WTC11 (cell line): Measurements from ENCODE around the gene ZFR. TPM values are rescaled to one million over a fixed set of nuclear protein-coding genes. Genes with fewer than 3 reads are reported as not detected.

ENCODE experiments used
- ATAC-seq: fragments of 200-7000 bp; cut with Tn5 transposase; 2 replicates; pipeline ENCODE4 v1.10.0; 2021; ENCODE audit warnings: mild to moderate bottlenecking, moderate library complexity
- CTCF ChIA-PET: fragments of 300-600 bp; sonication (Branson Sonifier 250); formaldehyde crosslinking; loops from one replicate; lab custom pipeline; 2021; ENCODE audit warnings: antibody characterized with exemption; lab: Charles Lee
- POLR2A ChIA-PET: fragments of 350-600 bp; sonication (Branson Sonifier 250); formaldehyde crosslinking; loops from one replicate; lab custom pipeline; 2021; ENCODE audit warnings: antibody characterized with exemption; lab: Charles Lee
- DNase-seq: peaks from one replicate; pipeline ENCODE4 v3.0.0; 2021; ENCODE audit warnings: low spot score
- H3K27ac Mint-ChIP-seq: 2 replicates; pipeline ENCODE4 v1.8.0; 2021; ENCODE audit warnings: mixed read lengths
- H3K27me3 Mint-ChIP-seq: 2 replicates; pipeline ENCODE4 v1.8.0; 2021; ENCODE audit warnings: low read depth, mild to moderate bottlenecking, moderate library complexity, mixed read lengths
- H3K36me3 Mint-ChIP-seq: 2 replicates; pipeline ENCODE4 v1.8.0; 2021; ENCODE audit warnings: mixed read lengths
- H3K4me1 Mint-ChIP-seq: 2 replicates; pipeline ENCODE4 v1.8.0; 2022; ENCODE audit warnings: mixed read lengths
- H3K4me3 Mint-ChIP-seq: 2 replicates; pipeline ENCODE4 v1.8.0; 2021; ENCODE audit warnings: mild to moderate bottlenecking, moderate library complexity, mixed read lengths
- H3K9me3 Mint-ChIP-seq: 2 replicates; pipeline ENCODE4 v1.8.0; 2021; ENCODE audit warnings: mixed read lengths
- AR ChIP-seq: fragments of 250-450 bp; sonication (Bioruptor Pico); IDR thresholded peaks from 2 replicates; pipeline ENCODE4 v1.9.0; 2021; ENCODE audit warnings: mild to moderate bottlenecking
- ELF4 ChIP-seq: sonication (generic); formaldehyde crosslinking; IDR thresholded peaks from 2 replicates; pipeline ENCODE4 v1.8.1; 2022; ENCODE audit warnings: low read depth, mild to moderate bottlenecking, moderate library complexity, missing genetic modification reagents
- FOXP1 ChIP-seq: sonication (generic); formaldehyde crosslinking; IDR thresholded peaks from 2 replicates; pipeline ENCODE4 v1.8.0; 2022; ENCODE audit warnings: missing genetic modification reagents, mild to moderate bottlenecking, moderate library complexity, borderline replicate concordance
- GABPB1 ChIP-seq: sonication (generic); formaldehyde crosslinking; IDR thresholded peaks from 2 replicates; pipeline ENCODE4 v1.8.1; 2023; ENCODE audit warnings: mild to moderate bottlenecking, missing genetic modification reagents
- JUN ChIP-seq: sonication (generic); formaldehyde crosslinking; IDR thresholded peaks from 2 replicates; pipeline ENCODE4 v1.8.0; 2023; ENCODE audit warnings: mild to moderate bottlenecking, missing genetic modification reagents
- KAT7 ChIP-seq: sonication (generic); formaldehyde crosslinking; IDR thresholded peaks from 2 replicates; pipeline ENCODE4 v1.8.1; 2023; ENCODE audit warnings: missing genetic modification reagents, mild to moderate bottlenecking, borderline replicate concordance
- MLX ChIP-seq: sonication (generic); formaldehyde crosslinking; IDR thresholded peaks from 2 replicates; pipeline ENCODE4 v1.8.1; 2023; ENCODE audit warnings: mild to moderate bottlenecking, missing genetic modification reagents, moderate library complexity
- RELA ChIP-seq: sonication (generic); formaldehyde crosslinking; IDR thresholded peaks from 2 replicates; pipeline ENCODE4 v1.8.1; 2022; ENCODE audit warnings: missing genetic modification reagents, mild to moderate bottlenecking, borderline replicate concordance
- RORB ChIP-seq: fragments of 250-450 bp; sonication (Bioruptor Pico); IDR thresholded peaks from 2 replicates; pipeline ENCODE4 v1.9.0; 2021; ENCODE audit warnings: mild to moderate bottlenecking
- SOX15 ChIP-seq: fragments of 250-450 bp; sonication (Bioruptor Pico); IDR thresholded peaks from 2 replicates; pipeline ENCODE4 v1.9.0; 2021; ENCODE audit warnings: mild to moderate bottlenecking
- ZBTB21 ChIP-seq: sonication (generic); formaldehyde crosslinking; IDR thresholded peaks from 2 replicates; pipeline ENCODE4 v1.8.1; 2023; ENCODE audit warnings: mild to moderate bottlenecking, missing genetic modification reagents, borderline replicate concordance
- ZNF121 ChIP-seq: sonication (generic); formaldehyde crosslinking; IDR thresholded peaks from 2 replicates; pipeline ENCODE4 v1.8.0; 2023; ENCODE audit warnings: missing genetic modification reagents
- ZNF263 ChIP-seq: sonication (generic); formaldehyde crosslinking; IDR thresholded peaks from 2 replicates; pipeline ENCODE4 v1.8.1; 2022; ENCODE audit warnings: low read depth, mild to moderate bottlenecking, moderate library complexity, missing genetic modification reagents
- ZNF423 ChIP-seq: fragments of 250-450 bp; sonication (Bioruptor Pico); IDR thresholded peaks from 2 replicates; pipeline ENCODE4 v2.1.2; 2022; ENCODE audit warnings: mild to moderate bottlenecking, moderate library complexity
- total RNA-seq: library from RNA; stranded (reverse); gene quantifications from 3 replicates; pipeline ENCODE4 v1.2.3, GENCODE V29; 2021
- TF ChIP-seq, protein P1 (sequence below): sonication (generic); formaldehyde crosslinking; IDR thresholded peaks from 2 replicates; pipeline ENCODE4 v1.8.1; 2023; ENCODE audit warnings: mild to moderate bottlenecking, moderate library complexity, missing genetic modification reagents
- TF ChIP-seq, protein P2 (sequence below): fragments of 250-450 bp; sonication (Bioruptor Pico); IDR thresholded peaks from 2 replicates; pipeline ENCODE4 v1.9.0; 2021; ENCODE audit warnings: mild to moderate bottlenecking, borderline replicate concordance
- TF ChIP-seq, protein P3 (sequence below): sonication (generic); formaldehyde crosslinking; IDR thresholded peaks from 2 replicates; pipeline ENCODE4 v1.8.0; 2022; ENCODE audit warnings: mild to moderate bottlenecking, missing genetic modification reagents
- TF ChIP-seq, protein P4 (sequence below): fragments of 250-450 bp; sonication (Bioruptor Pico); IDR thresholded peaks from 2 replicates; pipeline ENCODE4 v2.1.2; 2022; ENCODE audit warnings: mild to moderate bottlenecking, moderate library complexity
- TF ChIP-seq, protein P5 (sequence below): sonication (generic); formaldehyde crosslinking; IDR thresholded peaks from 2 replicates; pipeline ENCODE4 v1.8.1; 2023; ENCODE audit warnings: mild to moderate bottlenecking, missing genetic modification reagents
- TF ChIP-seq, protein P6 (sequence below): sonication (generic); formaldehyde crosslinking; IDR thresholded peaks from 2 replicates; pipeline ENCODE4 v1.8.1; 2022; ENCODE audit warnings: missing genetic modification reagents, borderline replicate concordance

Gene ZFR
- total RNA-seq, 1 experiment from 2014 or later: 64.5 TPM

- Mint-ChIP-seq H3K4me3 (no peak overlapping the region), H3K27me3 (no peaks in the 10 kb centered on the region), H3K36me3 (peaks cover 6% of the 10 kb centered on the region), H3K4me1 (0 out of 2 replicates have a peak, but pooled peaks cover 2% of the 10 kb centered on the region), H3K27ac (no peak overlapping the region), H3K9me3 (peaks cover 7% of the 10 kb centered on the region)
- no peak for ATAC-seq
- POLR2A ChIA-PET: interaction anchor here (0.7 kb wide), 1 partner anchor 90 kb away, joined by 5 read pairs; no protein-coding TSS in a partner anchor
- DNase-seq: no peak
- TF ChIP-seq GABPB1 (CRISPR knock-in tag): no peak
- no peak for TF ChIP-seq ZBTB21 (CRISPR knock-in tag)
- no peak for TF ChIP-seq RORB
- no peak for TF ChIP-seq MLX
- no peak for TF ChIP-seq ZNF121
- no peak for TF ChIP-seq KAT7 (CRISPR knock-in tag)
- TF ChIP-seq JUN (CRISPR knock-in tag): no peak
- TF ChIP-seq SOX15 (CRISPR knock-in tag): no peak
- TF ChIP-seq ZNF423 (CRISPR knock-in tag): no peak
- TF ChIP-seq ELF4 (CRISPR knock-in tag): no peak
- TF ChIP-seq RELA (CRISPR knock-in tag): no peak
- no peak for TF ChIP-seq FOXP1
- CTCF ChIA-PET: no interaction called here
Measured at GRCh38 chr5:32325062-32325461, 119.5 kb downstream of the ZFR start.

DNA sequence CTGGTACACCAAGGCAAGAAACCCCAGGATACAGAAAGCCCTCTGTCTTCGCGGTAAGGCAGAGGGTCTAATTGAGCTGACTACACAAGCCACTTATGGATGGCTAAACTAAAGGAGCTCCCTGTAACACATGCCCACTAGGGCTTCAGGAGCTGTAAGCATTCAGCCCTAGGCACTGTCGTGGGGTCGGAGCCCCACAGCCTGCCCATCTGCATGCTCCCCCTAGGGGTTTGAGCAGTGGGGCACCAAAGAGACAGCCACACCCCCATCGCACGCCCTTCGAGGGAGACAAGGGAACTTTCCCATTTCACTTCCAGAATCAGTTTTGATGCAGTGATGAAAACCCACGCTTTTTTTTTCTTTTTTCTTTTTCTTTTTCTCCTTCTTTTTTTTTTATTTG lies 120.8 kb downstream of the ZFR start:
- ChIA-PET POLR2A (interaction anchor here (0.6 to 1.1 kb wide), 2 partner anchors 10 to 92 kb away, joined by 3 read pairs; no protein-coding TSS in a partner anchor), CTCF (interaction anchor here (0.8 to 3.3 kb wide), 2 partner anchors 45 to 91 kb away, joined by 3 to 16 read pairs; no protein-coding TSS in a partner anchor)
- peak; percentile 70 for ATAC-seq
- Mint-ChIP-seq H3K9me3 (peaks cover 7% of the 10 kb centered on the region), H3K4me1 (peaks cover 6% of the 10 kb centered on the region; the same call in 1 of the 2 replicates), H3K4me3 (no peak overlapping the region), H3K27me3 (no peaks in the 10 kb centered on the region), H3K36me3 (peaks cover 6% of the 10 kb centered on the region), H3K27ac (no peak overlapping the region)
- DNase-seq: peak; percentile 59
- TF ChIP-seq, protein P1, sequence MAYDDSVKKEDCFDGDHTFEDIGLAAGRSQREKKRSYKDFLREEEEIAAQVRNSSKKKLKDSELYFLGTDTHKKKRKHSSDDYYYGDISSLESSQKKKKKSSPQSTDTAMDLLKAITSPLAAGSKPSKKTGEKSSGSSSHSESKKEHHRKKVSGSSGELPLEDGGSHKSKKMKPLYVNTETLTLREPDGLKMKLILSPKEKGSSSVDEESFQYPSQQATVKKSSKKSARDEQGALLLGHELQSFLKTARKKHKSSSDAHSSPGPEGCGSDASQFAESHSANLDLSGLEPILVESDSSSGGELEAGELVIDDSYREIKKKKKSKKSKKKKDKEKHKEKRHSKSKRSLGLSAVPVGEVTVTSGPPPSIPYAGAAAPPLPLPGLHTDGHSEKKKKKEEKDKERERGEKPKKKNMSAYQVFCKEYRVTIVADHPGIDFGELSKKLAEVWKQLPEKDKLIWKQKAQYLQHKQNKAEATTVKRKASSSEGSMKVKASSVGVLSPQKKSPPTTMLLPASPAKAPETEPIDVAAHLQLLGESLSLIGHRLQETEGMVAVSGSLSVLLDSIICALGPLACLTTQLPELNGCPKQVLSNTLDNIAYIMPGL: no peak
- TF ChIP-seq, protein P2, sequence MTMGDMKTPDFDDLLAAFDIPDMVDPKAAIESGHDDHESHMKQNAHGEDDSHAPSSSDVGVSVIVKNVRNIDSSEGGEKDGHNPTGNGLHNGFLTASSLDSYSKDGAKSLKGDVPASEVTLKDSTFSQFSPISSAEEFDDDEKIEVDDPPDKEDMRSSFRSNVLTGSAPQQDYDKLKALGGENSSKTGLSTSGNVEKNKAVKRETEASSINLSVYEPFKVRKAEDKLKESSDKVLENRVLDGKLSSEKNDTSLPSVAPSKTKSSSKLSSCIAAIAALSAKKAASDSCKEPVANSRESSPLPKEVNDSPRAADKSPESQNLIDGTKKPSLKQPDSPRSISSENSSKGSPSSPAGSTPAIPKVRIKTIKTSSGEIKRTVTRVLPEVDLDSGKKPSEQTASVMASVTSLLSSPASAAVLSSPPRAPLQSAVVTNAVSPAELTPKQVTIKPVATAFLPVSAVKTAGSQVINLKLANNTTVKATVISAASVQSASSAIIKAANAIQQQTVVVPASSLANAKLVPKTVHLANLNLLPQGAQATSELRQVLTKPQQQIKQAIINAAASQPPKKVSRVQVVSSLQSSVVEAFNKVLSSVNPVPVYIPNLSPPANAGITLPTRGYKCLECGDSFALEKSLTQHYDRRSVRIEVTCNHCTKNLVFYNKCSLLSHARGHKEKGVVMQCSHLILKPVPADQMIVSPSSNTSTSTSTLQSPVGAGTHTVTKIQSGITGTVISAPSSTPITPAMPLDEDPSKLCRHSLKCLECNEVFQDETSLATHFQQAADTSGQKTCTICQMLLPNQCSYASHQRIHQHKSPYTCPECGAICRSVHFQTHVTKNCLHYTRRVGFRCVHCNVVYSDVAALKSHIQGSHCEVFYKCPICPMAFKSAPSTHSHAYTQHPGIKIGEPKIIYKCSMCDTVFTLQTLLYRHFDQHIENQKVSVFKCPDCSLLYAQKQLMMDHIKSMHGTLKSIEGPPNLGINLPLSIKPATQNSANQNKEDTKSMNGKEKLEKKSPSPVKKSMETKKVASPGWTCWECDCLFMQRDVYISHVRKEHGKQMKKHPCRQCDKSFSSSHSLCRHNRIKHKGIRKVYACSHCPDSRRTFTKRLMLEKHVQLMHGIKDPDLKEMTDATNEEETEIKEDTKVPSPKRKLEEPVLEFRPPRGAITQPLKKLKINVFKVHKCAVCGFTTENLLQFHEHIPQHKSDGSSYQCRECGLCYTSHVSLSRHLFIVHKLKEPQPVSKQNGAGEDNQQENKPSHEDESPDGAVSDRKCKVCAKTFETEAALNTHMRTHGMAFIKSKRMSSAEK: no peak
- TF ChIP-seq ZNF121: no peak
- TF ChIP-seq, protein P3, sequence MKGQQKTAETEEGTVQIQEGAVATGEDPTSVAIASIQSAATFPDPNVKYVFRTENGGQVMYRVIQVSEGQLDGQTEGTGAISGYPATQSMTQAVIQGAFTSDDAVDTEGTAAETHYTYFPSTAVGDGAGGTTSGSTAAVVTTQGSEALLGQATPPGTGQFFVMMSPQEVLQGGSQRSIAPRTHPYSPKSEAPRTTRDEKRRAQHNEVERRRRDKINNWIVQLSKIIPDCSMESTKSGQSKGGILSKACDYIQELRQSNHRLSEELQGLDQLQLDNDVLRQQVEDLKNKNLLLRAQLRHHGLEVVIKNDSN (CRISPR knock-in tag): no peak
- TF ChIP-seq, protein P4, sequence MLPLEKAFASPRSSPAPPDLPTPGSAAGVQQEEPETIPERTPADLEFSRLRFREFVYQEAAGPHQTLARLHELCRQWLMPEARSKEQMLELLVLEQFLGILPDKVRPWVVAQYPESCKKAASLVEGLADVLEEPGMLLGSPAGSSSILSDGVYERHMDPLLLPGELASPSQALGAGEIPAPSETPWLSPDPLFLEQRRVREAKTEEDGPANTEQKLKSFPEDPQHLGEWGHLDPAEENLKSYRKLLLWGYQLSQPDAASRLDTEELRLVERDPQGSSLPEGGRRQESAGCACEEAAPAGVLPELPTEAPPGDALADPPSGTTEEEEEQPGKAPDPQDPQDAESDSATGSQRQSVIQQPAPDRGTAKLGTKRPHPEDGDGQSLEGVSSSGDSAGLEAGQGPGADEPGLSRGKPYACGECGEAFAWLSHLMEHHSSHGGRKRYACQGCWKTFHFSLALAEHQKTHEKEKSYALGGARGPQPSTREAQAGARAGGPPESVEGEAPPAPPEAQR (CRISPR knock-in tag): no peak
- TF ChIP-seq ZNF263 (CRISPR knock-in tag): no peak
- TF ChIP-seq, protein P5, sequence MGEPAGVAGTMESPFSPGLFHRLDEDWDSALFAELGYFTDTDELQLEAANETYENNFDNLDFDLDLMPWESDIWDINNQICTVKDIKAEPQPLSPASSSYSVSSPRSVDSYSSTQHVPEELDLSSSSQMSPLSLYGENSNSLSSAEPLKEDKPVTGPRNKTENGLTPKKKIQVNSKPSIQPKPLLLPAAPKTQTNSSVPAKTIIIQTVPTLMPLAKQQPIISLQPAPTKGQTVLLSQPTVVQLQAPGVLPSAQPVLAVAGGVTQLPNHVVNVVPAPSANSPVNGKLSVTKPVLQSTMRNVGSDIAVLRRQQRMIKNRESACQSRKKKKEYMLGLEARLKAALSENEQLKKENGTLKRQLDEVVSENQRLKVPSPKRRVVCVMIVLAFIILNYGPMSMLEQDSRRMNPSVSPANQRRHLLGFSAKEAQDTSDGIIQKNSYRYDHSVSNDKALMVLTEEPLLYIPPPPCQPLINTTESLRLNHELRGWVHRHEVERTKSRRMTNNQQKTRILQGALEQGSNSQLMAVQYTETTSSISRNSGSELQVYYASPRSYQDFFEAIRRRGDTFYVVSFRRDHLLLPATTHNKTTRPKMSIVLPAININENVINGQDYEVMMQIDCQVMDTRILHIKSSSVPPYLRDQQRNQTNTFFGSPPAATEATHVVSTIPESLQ: no peak
- TF ChIP-seq AR (CRISPR knock-in tag): no peak
- TF ChIP-seq, protein P6, sequence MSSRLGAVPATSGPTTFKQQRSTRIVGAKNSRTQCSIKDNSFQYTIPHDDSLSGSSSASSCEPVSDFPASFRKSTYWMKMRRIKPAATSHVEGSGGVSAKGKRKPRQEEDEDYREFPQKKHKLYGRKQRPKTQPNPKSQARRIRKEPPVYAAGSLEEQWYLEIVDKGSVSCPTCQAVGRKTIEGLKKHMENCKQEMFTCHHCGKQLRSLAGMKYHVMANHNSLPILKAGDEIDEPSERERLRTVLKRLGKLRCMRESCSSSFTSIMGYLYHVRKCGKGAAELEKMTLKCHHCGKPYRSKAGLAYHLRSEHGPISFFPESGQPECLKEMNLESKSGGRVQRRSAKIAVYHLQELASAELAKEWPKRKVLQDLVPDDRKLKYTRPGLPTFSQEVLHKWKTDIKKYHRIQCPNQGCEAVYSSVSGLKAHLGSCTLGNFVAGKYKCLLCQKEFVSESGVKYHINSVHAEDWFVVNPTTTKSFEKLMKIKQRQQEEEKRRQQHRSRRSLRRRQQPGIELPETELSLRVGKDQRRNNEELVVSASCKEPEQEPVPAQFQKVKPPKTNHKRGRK (CRISPR knock-in tag): no peak
